Measurements from ENCODE around the gene HIVEP2. TPM values are rescaled to one million over a fixed set of nuclear protein-coding genes. Genes with fewer than 3 reads are reported as not detected.

Gene HIVEP2
- total and polyA plus RNA-seq, 2 donors (not counting 3 experiments of a cell fraction or from before 2014, with no cell fraction given), result 1.3 to 4.7 TPM

DNA sequence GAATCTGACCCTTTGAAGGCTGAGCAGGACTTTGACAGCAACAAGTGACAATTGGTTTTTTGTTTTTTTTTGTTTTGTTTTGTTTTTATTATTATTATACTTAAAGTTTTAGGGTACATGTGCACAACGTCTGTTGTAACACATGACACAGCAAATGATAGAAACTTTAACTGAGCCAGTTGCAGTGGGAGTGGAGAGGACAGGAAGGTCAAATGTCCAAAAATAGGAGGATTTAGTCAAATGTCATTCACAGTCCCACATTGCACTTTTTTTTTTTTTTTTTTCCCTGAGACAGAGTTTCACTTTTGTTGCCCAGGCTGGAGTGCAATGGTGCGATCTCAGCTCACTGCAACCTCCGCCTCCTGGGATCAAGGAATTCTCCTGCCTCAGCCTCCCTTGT lies 223.0 kb downstream of the HIVEP2 start:
- CTCF ChIA-PET, result no interaction called here
- dilution Hi-C loops (cut with MboI; ENCODE audit: extremely low pct_ligation_motif_present, low sequenced_read_pairs), result no loop called here
- no TSS peak for BruUV-seq (replicated peaks)

More for the DNA sequence above, 223.0 kb downstream of the HIVEP2 start:
- H3K27me3 ChIP-seq (ENCODE audit: control insufficient read depth in 2 of 2, insufficient read depth in 2 of 2, low read length in 2 of 2), result peaks cover 0 to 8% of the 10 kb centered on the region in 2 experiments
- H3K4me2 ChIP-seq (ENCODE audit: insufficient read depth, low read length), result no peak overlapping the region
- no peak overlapping the region for H3K27ac ChIP-seq (ENCODE audit: insufficient read depth, low read depth, low read length)
- H3K9ac ChIP-seq (replicated peaks; ENCODE audit: extremely low read depth, insufficient read depth, low read length), result no peak overlapping the region
- H2AFZ ChIP-seq (ENCODE audit: low read depth, low read length), result no peak overlapping the region
- H3K36me3 ChIP-seq (ENCODE audit: control insufficient read depth in 2 of 2, extremely low read depth in 1 of 2, insufficient read depth in 2 of 2, low read length in 2 of 2), result no peaks in the 10 kb centered on the region
- DNase-seq (ENCODE audit: low read depth, low spot score) (no peak), FAIRE-seq (no peak)
- no peaks in the 10 kb centered on the region for H3K9me3 ChIP-seq (replicated peaks; ENCODE audit: control insufficient read depth, insufficient read depth, low read length)
- no peak overlapping the region for H3K4me3 ChIP-seq (replicated peaks in 1 of 3; ENCODE audit: insufficient read depth in 1 of 3, low read depth in 1 of 3, low read length in 3 of 3)
- no peak for TF ChIP-seq POLR2A (IDR thresholded peaks at IDR 0.05; ENCODE audit: low read depth, low read length)
- TF ChIP-seq, protein P1, sequence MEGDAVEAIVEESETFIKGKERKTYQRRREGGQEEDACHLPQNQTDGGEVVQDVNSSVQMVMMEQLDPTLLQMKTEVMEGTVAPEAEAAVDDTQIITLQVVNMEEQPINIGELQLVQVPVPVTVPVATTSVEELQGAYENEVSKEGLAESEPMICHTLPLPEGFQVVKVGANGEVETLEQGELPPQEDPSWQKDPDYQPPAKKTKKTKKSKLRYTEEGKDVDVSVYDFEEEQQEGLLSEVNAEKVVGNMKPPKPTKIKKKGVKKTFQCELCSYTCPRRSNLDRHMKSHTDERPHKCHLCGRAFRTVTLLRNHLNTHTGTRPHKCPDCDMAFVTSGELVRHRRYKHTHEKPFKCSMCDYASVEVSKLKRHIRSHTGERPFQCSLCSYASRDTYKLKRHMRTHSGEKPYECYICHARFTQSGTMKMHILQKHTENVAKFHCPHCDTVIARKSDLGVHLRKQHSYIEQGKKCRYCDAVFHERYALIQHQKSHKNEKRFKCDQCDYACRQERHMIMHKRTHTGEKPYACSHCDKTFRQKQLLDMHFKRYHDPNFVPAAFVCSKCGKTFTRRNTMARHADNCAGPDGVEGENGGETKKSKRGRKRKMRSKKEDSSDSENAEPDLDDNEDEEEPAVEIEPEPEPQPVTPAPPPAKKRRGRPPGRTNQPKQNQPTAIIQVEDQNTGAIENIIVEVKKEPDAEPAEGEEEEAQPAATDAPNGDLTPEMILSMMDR (IDR thresholded peaks at IDR 0.05; ENCODE audit: extremely low read depth in 1 of 2, insufficient read depth in 1 of 2, low read depth in 1 of 2, low read length in 2 of 2), result no peak
- TF ChIP-seq MYC (IDR thresholded peaks at IDR 0.05; ENCODE audit: low read depth, low read length), result no peak
- TF ChIP-seq FOS (IDR thresholded peaks at IDR 0.05; ENCODE audit: borderline replicate concordance, insufficient read depth, low read length), result no peak
- TF ChIP-seq, protein P2, sequence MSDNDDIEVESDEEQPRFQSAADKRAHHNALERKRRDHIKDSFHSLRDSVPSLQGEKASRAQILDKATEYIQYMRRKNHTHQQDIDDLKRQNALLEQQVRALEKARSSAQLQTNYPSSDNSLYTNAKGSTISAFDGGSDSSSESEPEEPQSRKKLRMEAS (IDR thresholded peaks at IDR 0.05; ENCODE audit: insufficient read depth, insufficient read length), result no peak
- TF ChIP-seq GATA2 (IDR thresholded peaks at IDR 0.05; ENCODE audit: insufficient read depth, insufficient read length, low read depth, low read length), result no peak
- no peak for TF ChIP-seq POLR2AphosphoS5 (IDR thresholded peaks at IDR 0.05; ENCODE audit: insufficient read depth, low read depth, low read length)
- TF ChIP-seq EZH2 (IDR thresholded peaks at IDR 0.05; ENCODE audit: borderline replicate concordance, low read depth, low read length, severe bottlenecking), result no peak
- no peak for TF ChIP-seq JUN (IDR thresholded peaks at IDR 0.05; ENCODE audit: borderline replicate concordance, insufficient read depth, insufficient read length, low read depth)
- POLR2A ChIA-PET, result no interaction called here
- intact Hi-C loops (cut with micrococcal nuclease), result no loop called here
- H4K20me1 ChIP-seq (replicated peaks; ENCODE audit: control insufficient read depth, extremely low read depth, insufficient read depth, low read length), result no peaks in the 10 kb centered on the region
- no peaks in the 10 kb centered on the region for H3K9me1 ChIP-seq (replicated peaks; ENCODE audit: control insufficient read depth, extremely low read depth, insufficient read depth, low read length)
- H3K79me2 ChIP-seq (ENCODE audit: control insufficient read depth, insufficient read depth, low read length), result no peaks in the 10 kb centered on the region
- H3K4me1 ChIP-seq (ENCODE audit: control insufficient read depth, extremely low read depth, insufficient read depth, low read length), result no peaks in the 10 kb centered on the region
